Kidney (tissue), 14 donors: ENCODE results near the gene FBXO2. TPM values are rescaled to one million over a fixed set of nuclear protein-coding genes. Genes with fewer than 3 reads are reported as not detected.

Experiments
- DNase-seq, 5 donors: peaks; one replicate each; pipeline ENCODE4 v3.0.0-alpha.2; 2013 to 2020
- FAIRE-seq: peaks from 2 replicates; lab custom pipeline; 2012; peaks lifted over from hg19 to GRCh38; lab: Jason Lieb, UNC
- H3K27ac ChIP-seq, 2 donors: one replicate each; pipeline ENCODE4 v1.7.0; 2013; ENCODE audit warnings: low read depth in 2 of 2, low read length in 2 of 2, inconsistent platforms in 1 of 2
- H3K27me3 ChIP-seq: one replicate; pipeline ENCODE4 v1.7.1; 2013; ENCODE audit warnings: low read length, inconsistent platforms; ENCODE audit not compliant: control insufficient read depth, insufficient read depth
- H3K36me3 ChIP-seq, 3 donors: one replicate each; pipeline versions ENCODE4 v1.7.0 to v1.7.1; 2013; ENCODE audit warnings: low read length in 3 of 3, control low read depth in 1 of 3, inconsistent platforms in 1 of 3; ENCODE audit not compliant: insufficient read depth in 3 of 3, control insufficient read depth in 2 of 3
- H3K4me1 ChIP-seq, 3 donors: one replicate each; pipeline versions ENCODE4 v1.7.0 to v1.7.1; 2013; ENCODE audit warnings: low read length in 3 of 3, inconsistent platforms in 1 of 3, low read depth in 1 of 3; ENCODE audit not compliant: control insufficient read depth in 2 of 3, insufficient read depth in 2 of 3
- H3K4me3 ChIP-seq, 3 donors: one replicate each; pipeline versions ENCODE4 v1.7.0 to v1.8.1; 2013; ENCODE audit warnings: low read length in 3 of 3, control low read depth in 1 of 3, inconsistent platforms in 1 of 3
- H3K9ac ChIP-seq, 3 donors: one replicate each; pipeline versions ENCODE4 v1.7.0 to v1.7.1; 2013; ENCODE audit warnings: low read length in 3 of 3, control low read depth in 1 of 3, inconsistent platforms in 1 of 3
- H3K9me3 ChIP-seq, 3 donors: one replicate each; pipeline versions ENCODE4 v1.7.0 to v1.7.1; 2013; ENCODE audit warnings: low read length in 3 of 3, control low read depth in 1 of 3, inconsistent platforms in 1 of 3; ENCODE audit not compliant: control insufficient read depth in 2 of 3, insufficient read depth in 1 of 3
- intact Hi-C: fragments of 100-400 bp; cut with DNase I; formaldehyde crosslinking; loops from one replicate; pipeline ENCODE4 v1.11.1; 2022
- polyA plus RNA-seq: library from polyadenylated mRNA; stranded (reverse); fragments of 350-450 nt; fragmentation: Illumina TruSeq; extraction: RNeasy Lipid Tissue Mini Kit (QIAGEN cat#74804); gene quantifications from one replicate; pipeline ENCODE4 v1.2.3, GENCODE V29; 2014; ENCODE audit warnings: low read depth, low replicate concordance; ENCODE audit not compliant: insufficient read depth
- total RNA-seq: library from RNA; stranded (reverse); fragmentation: NEBNext Ultra II Directional; extraction: Animal tissue kit (Norgen Biotek cat#: 25700); gene quantifications from one replicate; pipeline ENCODE4 v1.2.1, GENCODE V29; 2021
- TF ChIP-seq, protein P1 (sequence below): IDR thresholded peaks from 3 replicates; pipeline ENCODE4 v1.5.1; 2012; ENCODE audit warnings: mild to moderate bottlenecking, moderate library complexity, borderline replicate concordance; ENCODE audit not compliant: insufficient read depth; ENCODE audit errors: extremely low read depth
- donor health status: control.
- donor health status: control.
- donor health status: control.
- donor health status: control.
- donor health status: control.
- donor health status: DM: yes; HTN: yes; CAD: no.
- donor health status: Normal renal cell carcinoma (clear cell type).

Gene FBXO2
- total and polyA plus RNA-seq, 2 donors from 2014 or later, result 10.2 to 38.4 TPM

- H3K36me3 ChIP-seq, result no peaks in the 10 kb centered on the region
- H3K9me3 ChIP-seq, result no peaks in the 10 kb centered on the region
- DNase-seq (no peak), FAIRE-seq (no peak)
- TF ChIP-seq, protein P1, sequence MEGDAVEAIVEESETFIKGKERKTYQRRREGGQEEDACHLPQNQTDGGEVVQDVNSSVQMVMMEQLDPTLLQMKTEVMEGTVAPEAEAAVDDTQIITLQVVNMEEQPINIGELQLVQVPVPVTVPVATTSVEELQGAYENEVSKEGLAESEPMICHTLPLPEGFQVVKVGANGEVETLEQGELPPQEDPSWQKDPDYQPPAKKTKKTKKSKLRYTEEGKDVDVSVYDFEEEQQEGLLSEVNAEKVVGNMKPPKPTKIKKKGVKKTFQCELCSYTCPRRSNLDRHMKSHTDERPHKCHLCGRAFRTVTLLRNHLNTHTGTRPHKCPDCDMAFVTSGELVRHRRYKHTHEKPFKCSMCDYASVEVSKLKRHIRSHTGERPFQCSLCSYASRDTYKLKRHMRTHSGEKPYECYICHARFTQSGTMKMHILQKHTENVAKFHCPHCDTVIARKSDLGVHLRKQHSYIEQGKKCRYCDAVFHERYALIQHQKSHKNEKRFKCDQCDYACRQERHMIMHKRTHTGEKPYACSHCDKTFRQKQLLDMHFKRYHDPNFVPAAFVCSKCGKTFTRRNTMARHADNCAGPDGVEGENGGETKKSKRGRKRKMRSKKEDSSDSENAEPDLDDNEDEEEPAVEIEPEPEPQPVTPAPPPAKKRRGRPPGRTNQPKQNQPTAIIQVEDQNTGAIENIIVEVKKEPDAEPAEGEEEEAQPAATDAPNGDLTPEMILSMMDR, result no peak
- intact Hi-C loops, result no loop called here
- no peak overlapping the region for H3K27ac ChIP-seq
- H3K27me3 ChIP-seq, result no peaks in the 10 kb centered on the region
- H3K4me1 ChIP-seq, result peaks cover 0 to 7% (median 0%) of the 10 kb centered on the region in 3 donors
- no peak overlapping the region for H3K9ac ChIP-seq
- H3K4me3 ChIP-seq, result no peak overlapping the region
Measured at GRCh38 chr1:11685210-11685752, 31.1 kb upstream of the FBXO2 start.

DNA sequence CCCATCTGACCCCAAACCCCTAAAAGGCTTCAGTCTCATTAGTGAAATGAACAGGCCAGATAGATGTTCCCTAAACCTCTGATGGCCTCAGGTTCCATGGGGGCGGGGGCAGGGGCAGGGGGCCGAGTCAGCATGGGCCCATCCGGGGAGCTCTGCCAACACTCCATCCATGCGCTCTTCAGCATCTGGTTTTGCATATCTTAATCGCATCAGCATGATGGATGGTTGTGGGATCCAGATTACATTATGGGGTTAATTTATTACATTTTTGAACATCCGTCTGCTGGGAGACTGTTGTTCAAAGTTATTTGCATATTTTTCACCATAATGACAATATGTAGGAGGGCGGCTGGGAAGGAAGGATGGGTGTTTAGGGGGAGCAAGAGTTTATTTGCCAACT, 29.8 kb upstream of the FBXO2 start:
- FAIRE-seq (no peak), DNase-seq (no peak)
- no peak overlapping the region for H3K9ac ChIP-seq
- H3K4me1 ChIP-seq, result peaks cover 0 to 6% (median 0%) of the 10 kb centered on the region in 3 donors
- H3K4me3 ChIP-seq, result no peak overlapping the region
- H3K36me3 ChIP-seq, result no peaks in the 10 kb centered on the region
- no peak overlapping the region for H3K27ac ChIP-seq
- H3K27me3 ChIP-seq, result no peaks in the 10 kb centered on the region
- TF ChIP-seq, protein P1, result no peak
- intact Hi-C loops, result no loop called here
- H3K9me3 ChIP-seq, result no peaks in the 10 kb centered on the region

GRCh38 chr1:11682799-11683198, 28.6 kb upstream of the FBXO2 start:
- no peaks in the 10 kb centered on the region for H3K27me3 ChIP-seq
- no peak overlapping the region for H3K4me3 ChIP-seq
- no peak overlapping the region for H3K9ac ChIP-seq
- TF ChIP-seq, protein P1, result no peak
- peaks cover 0 to 6% (median 0%) of the 10 kb centered on the region in 3 donors for H3K4me1 ChIP-seq
- intact Hi-C loops, result no loop called here
- no peaks in the 10 kb centered on the region for H3K36me3 ChIP-seq
- no peak overlapping the region for H3K27ac ChIP-seq
- no peaks in the 10 kb centered on the region for H3K9me3 ChIP-seq
- no peak for DNase-seq
- no peak for FAIRE-seq
